Activated B cell treated with CpG ODN at 0.5 μM for 24 hours (primary cell): ENCODE data around the gene CNTN4. TPM values are rescaled to one million over a fixed set of nuclear protein-coding genes. Genes with fewer than 3 reads are reported as not detected.

Source experiments
- ATAC-seq: fragments of 200-7000 bp; cut with Tn5 transposase; one replicate; pipeline ENCODE4 v1.10.0; 2021; ENCODE audit warnings: low read depth, mild to moderate bottlenecking, moderate library complexity
- CTCF ChIA-PET: fragments of 350-600 bp; sonication (Branson Sonifier 250); formaldehyde crosslinking; loops from one replicate; lab custom pipeline; 2021; ENCODE audit warnings: antibody characterized with exemption; lab: Charles Lee
- POLR2A ChIA-PET: fragments of 350-600 bp; sonication (Branson Sonifier 250); formaldehyde crosslinking; loops from one replicate; lab custom pipeline; 2021; ENCODE audit warnings: antibody characterized with exemption; lab: Charles Lee
- DNase-seq: peaks from one replicate; pipeline ENCODE4 v3.0.0; 2022
- H3K27ac Mint-ChIP-seq: one replicate; pipeline ENCODE4 v1.8.0; 2020; ENCODE audit warnings: mixed read lengths
- H3K27me3 Mint-ChIP-seq: one replicate; pipeline ENCODE4 v1.8.0; 2021; ENCODE audit warnings: mixed read lengths
- H3K36me3 Mint-ChIP-seq: one replicate; pipeline ENCODE4 v1.8.0; 2021; ENCODE audit warnings: low read depth, mixed read lengths
- H3K4me1 Mint-ChIP-seq: one replicate; pipeline ENCODE4 v1.8.0; 2021; ENCODE audit warnings: mixed read lengths
- H3K4me3 Mint-ChIP-seq: one replicate; pipeline ENCODE4 v1.8.0; 2020; ENCODE audit warnings: mild to moderate bottlenecking, mixed read lengths
- H3K9me3 Mint-ChIP-seq: one replicate; pipeline ENCODE4 v1.8.0; 2020; ENCODE audit warnings: mixed read lengths
- intact Hi-C: fragments of 100-400 bp; cut with micrococcal nuclease; formaldehyde crosslinking; loops from one replicate; pipeline ENCODE4 v1.15.1; 2024
- total RNA-seq: library from RNA; stranded (reverse); gene quantifications from 2 replicates; pipeline ENCODE4 v1.2.3, GENCODE V29; 2022
- TF ChIP-seq, protein P1 (sequence below): fragments of 200-600 bp; IDR thresholded peaks from one replicate; pipeline ENCODE4 v1.8.0; 2022; ENCODE audit warnings: antibody characterized with exemption, mild to moderate bottlenecking

Gene CNTN4
- total RNA-seq, 1 donor from 2014 or later: not detected

DNA sequence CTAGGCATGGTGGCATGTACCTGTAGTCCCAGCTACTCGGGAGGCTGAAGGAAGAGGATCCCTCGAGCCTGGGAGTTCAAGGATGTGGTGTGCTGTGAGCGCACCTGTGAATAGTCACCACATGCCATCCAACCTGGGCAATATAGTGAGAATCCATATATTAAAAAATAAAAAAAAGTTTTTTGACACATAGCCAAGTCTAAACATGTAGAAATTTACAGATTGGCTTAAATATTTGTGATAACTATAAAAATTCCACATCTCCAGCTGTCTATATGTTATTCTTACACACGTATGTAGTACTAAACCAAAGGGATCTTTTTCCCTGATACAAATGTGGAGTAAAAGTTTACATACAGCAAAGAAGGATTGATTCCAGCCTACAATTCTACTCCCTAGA lies 119.7 kb downstream of the CNTN4 start:
- Mint-ChIP-seq H3K27me3 (no peaks in the 10 kb centered on the region), H3K27ac (no peak overlapping the region), H3K36me3 (no peaks in the 10 kb centered on the region), H3K4me1 (no peaks in the 10 kb centered on the region), H3K4me3 (no peak overlapping the region), H3K9me3 (peaks cover 2% of the 10 kb centered on the region)
- ATAC-seq (no peak), DNase-seq (no peak)
- POLR2A ChIA-PET: no interaction called here
- CTCF ChIA-PET: no interaction called here
- TF ChIP-seq, protein P1, sequence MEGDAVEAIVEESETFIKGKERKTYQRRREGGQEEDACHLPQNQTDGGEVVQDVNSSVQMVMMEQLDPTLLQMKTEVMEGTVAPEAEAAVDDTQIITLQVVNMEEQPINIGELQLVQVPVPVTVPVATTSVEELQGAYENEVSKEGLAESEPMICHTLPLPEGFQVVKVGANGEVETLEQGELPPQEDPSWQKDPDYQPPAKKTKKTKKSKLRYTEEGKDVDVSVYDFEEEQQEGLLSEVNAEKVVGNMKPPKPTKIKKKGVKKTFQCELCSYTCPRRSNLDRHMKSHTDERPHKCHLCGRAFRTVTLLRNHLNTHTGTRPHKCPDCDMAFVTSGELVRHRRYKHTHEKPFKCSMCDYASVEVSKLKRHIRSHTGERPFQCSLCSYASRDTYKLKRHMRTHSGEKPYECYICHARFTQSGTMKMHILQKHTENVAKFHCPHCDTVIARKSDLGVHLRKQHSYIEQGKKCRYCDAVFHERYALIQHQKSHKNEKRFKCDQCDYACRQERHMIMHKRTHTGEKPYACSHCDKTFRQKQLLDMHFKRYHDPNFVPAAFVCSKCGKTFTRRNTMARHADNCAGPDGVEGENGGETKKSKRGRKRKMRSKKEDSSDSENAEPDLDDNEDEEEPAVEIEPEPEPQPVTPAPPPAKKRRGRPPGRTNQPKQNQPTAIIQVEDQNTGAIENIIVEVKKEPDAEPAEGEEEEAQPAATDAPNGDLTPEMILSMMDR: no peak
- intact Hi-C loops: no loop called here

DNA sequence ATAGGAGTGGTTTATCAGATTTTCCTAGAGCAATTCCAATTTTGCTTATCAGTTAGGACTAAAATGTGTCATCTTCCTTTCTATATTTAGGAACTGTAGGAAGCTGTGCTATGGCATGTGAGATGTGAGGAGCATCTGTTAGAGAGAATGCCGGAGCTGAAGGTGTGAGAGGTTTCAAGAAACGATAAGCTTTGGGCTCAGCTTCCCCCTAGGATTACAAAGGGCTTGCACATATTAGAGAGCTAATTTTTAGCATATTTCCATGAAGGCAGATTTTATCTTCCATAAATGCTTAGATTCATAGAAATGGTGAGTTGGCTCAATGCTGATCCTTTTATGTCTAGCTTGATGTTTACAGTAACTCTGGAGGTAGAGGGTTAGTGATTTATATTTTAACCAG lies 120.2 kb downstream of the CNTN4 start:
- intact Hi-C loops: no loop called here
- no peak overlapping the region for H3K4me3 Mint-ChIP-seq
- H3K36me3 Mint-ChIP-seq: no peaks in the 10 kb centered on the region
- CTCF ChIA-PET: no interaction called here
- H3K27ac Mint-ChIP-seq: no peak overlapping the region
- no peaks in the 10 kb centered on the region for H3K4me1 Mint-ChIP-seq
- no peaks in the 10 kb centered on the region for H3K27me3 Mint-ChIP-seq
- DNase-seq (no peak), ATAC-seq (no peak)
- POLR2A ChIA-PET: no interaction called here
- TF ChIP-seq, protein P1: no peak
- peaks cover 5% of the 10 kb centered on the region for H3K9me3 Mint-ChIP-seq

DNA sequence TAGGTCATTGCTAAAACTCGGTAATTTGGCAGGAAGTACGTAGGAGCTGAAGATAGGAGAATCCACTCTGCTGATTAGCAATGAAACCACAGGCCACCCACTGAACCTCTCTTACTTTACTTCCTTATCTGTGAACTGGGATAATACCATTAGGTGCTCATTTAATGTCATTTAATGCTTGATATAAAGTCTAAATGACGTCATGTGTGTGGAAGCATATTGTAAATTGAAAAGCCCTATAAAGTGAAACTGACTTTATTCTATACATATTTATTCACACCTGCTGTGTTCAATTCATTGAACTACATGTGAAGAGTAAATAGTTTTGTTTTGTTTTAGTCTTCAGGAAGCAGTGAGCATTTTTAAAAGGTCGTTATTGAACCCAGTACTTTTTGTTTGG lies 137.5 kb downstream of the CNTN4 start:
- POLR2A ChIA-PET: no interaction called here
- intact Hi-C loops: no loop called here
- H3K9me3 Mint-ChIP-seq: no peaks in the 10 kb centered on the region
- ATAC-seq: no peak
- H3K36me3 Mint-ChIP-seq: no peaks in the 10 kb centered on the region
- no peaks in the 10 kb centered on the region for H3K4me1 Mint-ChIP-seq
- TF ChIP-seq, protein P1: no peak
- no peak for DNase-seq
- no peak overlapping the region for H3K4me3 Mint-ChIP-seq
- no peak overlapping the region for H3K27ac Mint-ChIP-seq
- no peaks in the 10 kb centered on the region for H3K27me3 Mint-ChIP-seq
- CTCF ChIA-PET: no interaction called here

DNA sequence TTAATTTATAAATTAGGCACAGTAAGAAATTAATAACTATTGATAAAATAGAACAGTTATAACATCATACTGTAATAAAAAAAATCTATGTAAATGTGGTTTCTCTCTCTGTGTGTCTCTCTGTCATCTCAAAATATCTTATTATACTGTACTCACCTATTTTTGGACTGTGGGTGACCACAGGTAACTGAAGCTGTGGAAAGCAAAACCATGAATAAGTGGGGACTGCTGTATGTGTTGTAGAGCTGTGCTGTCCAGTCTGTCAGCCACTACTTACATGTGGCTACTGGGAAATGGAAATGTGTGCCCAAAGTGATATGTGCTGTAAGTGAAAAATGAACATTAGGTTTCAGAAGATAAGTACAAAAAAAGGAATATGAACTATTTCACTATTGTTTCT lies 145.5 kb downstream of the CNTN4 start:
- peaks cover 2% of the 10 kb centered on the region for H3K9me3 Mint-ChIP-seq
- no peak overlapping the region for H3K27ac Mint-ChIP-seq
- CTCF ChIA-PET: no interaction called here
- POLR2A ChIA-PET: no interaction called here
- H3K36me3 Mint-ChIP-seq: no peaks in the 10 kb centered on the region
- H3K27me3 Mint-ChIP-seq: no peaks in the 10 kb centered on the region
- TF ChIP-seq, protein P1: no peak
- DNase-seq (no peak), ATAC-seq (no peak)
- intact Hi-C loops: no loop called here
- no peak overlapping the region for H3K4me3 Mint-ChIP-seq
- no peaks in the 10 kb centered on the region for H3K4me1 Mint-ChIP-seq

DNA sequence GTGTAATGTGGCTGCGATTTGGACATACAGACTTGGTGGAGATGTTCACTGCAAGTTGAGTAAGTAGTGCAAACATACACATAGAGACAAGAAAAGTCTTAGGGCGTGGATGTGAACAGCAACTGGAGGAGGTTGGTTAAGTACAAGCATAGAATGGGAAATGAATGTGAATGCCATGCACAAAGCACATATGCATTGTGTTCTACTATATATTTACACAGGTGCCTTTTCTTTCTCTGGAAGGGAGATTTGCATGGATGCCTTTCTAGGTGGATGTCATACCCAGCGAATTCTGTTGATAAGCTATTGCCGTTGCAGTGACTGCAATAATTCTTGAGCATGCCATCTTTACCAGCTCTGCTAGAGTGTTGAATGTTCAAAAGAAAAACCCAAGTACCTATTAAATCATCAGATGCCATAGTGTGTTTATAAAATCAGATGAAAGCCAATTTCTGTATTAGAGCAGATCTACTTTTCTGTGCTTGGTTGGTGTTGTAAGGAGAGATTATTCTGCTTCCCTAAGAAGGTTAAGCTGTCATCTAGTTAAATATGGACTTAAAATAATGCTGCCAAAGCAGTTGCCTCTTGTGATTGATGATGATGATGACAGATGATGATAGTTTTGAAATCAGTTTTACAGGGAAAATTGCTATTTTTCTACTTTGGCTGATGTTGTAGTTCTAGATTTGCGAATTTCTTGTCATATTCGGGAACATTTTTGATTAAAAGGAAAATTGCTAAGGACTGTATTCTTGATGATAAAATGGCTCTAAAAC lies 148.4 kb downstream of the CNTN4 start:
- CTCF ChIA-PET: no interaction called here
- DNase-seq: no peak
- intact Hi-C loops: no loop called here
- ATAC-seq: no peak
- no peak overlapping the region for H3K27ac Mint-ChIP-seq
- H3K4me3 Mint-ChIP-seq: no peak overlapping the region
- H3K4me1 Mint-ChIP-seq: no peaks in the 10 kb centered on the region
- no peaks in the 10 kb centered on the region for H3K9me3 Mint-ChIP-seq
- H3K36me3 Mint-ChIP-seq: no peaks in the 10 kb centered on the region
- no peaks in the 10 kb centered on the region for H3K27me3 Mint-ChIP-seq
- TF ChIP-seq, protein P1: no peak
- POLR2A ChIA-PET: no interaction called here
